Liver (tissue), 3 donors: Measurements from ENCODE around the gene BCR.

Experiments used
- RAD21 ChIP-seq, 2 donors: IDR thresholded peaks; 2 replicates each; pipeline ENCODE4 v1.6.1; 2016; ENCODE audit warnings: antibody characterized with exemption in 2 of 2, mild to moderate bottlenecking in 2 of 2
- TAF1 ChIP-seq: conservative IDR thresholded peaks from 2 replicates; pipeline ENCODE4 v1.6.1; 2016; ENCODE audit warnings: antibody characterized with exemption, mild to moderate bottlenecking
- YY1 ChIP-seq: IDR thresholded peaks from 2 replicates; pipeline ENCODE4 v1.6.1; 2016; ENCODE audit warnings: antibody characterized with exemption, mild to moderate bottlenecking
- TF ChIP-seq, protein P1 (sequence below): fragments of 150-350 bp; IDR thresholded peaks from 2 replicates; pipeline ENCODE4 v1.5.1; 2017; ENCODE audit warnings: improper control_type of control experiment, low read depth, low read length; ENCODE audit not compliant: missing input control
- TF ChIP-seq, protein P2 (sequence below): IDR thresholded peaks from 2 replicates; pipeline ENCODE4 v1.6.1; 2016; ENCODE audit warnings: antibody characterized with exemption, mild to moderate bottlenecking
- TF ChIP-seq, protein P3 (sequence below): IDR thresholded peaks from 2 replicates; pipeline ENCODE4 v1.6.1; 2016; ENCODE audit warnings: antibody characterized with exemption
- donor health status: healthy.
- donor health status: healthy.

DNA sequence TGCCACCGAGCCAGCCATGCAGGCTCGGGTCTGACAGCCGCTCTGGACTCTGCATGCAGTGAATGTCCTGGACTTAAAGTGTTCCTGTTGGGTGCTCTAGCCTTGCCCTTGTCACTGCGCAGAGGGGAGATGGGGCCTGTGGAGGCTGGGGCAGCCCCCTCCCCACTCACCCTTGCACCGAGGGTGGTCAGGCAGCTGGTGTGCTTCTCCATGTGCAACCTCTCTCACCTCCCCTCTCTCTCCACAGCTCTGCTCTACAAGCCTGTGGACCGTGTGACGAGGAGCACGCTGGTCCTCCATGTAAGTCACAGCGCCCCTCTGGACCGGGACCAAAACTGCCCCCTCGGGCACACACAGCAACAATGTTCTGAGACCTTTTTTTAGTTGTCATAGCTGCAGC, 92.5 kb downstream of the BCR start:
- TF ChIP-seq RAD21 (IDR thresholded peaks at IDR 0.05) (no peak), TAF1 (no peak), YY1 (no peak)
- TF ChIP-seq, protein P1, sequence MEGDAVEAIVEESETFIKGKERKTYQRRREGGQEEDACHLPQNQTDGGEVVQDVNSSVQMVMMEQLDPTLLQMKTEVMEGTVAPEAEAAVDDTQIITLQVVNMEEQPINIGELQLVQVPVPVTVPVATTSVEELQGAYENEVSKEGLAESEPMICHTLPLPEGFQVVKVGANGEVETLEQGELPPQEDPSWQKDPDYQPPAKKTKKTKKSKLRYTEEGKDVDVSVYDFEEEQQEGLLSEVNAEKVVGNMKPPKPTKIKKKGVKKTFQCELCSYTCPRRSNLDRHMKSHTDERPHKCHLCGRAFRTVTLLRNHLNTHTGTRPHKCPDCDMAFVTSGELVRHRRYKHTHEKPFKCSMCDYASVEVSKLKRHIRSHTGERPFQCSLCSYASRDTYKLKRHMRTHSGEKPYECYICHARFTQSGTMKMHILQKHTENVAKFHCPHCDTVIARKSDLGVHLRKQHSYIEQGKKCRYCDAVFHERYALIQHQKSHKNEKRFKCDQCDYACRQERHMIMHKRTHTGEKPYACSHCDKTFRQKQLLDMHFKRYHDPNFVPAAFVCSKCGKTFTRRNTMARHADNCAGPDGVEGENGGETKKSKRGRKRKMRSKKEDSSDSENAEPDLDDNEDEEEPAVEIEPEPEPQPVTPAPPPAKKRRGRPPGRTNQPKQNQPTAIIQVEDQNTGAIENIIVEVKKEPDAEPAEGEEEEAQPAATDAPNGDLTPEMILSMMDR = no peak
- TF ChIP-seq, protein P2, sequence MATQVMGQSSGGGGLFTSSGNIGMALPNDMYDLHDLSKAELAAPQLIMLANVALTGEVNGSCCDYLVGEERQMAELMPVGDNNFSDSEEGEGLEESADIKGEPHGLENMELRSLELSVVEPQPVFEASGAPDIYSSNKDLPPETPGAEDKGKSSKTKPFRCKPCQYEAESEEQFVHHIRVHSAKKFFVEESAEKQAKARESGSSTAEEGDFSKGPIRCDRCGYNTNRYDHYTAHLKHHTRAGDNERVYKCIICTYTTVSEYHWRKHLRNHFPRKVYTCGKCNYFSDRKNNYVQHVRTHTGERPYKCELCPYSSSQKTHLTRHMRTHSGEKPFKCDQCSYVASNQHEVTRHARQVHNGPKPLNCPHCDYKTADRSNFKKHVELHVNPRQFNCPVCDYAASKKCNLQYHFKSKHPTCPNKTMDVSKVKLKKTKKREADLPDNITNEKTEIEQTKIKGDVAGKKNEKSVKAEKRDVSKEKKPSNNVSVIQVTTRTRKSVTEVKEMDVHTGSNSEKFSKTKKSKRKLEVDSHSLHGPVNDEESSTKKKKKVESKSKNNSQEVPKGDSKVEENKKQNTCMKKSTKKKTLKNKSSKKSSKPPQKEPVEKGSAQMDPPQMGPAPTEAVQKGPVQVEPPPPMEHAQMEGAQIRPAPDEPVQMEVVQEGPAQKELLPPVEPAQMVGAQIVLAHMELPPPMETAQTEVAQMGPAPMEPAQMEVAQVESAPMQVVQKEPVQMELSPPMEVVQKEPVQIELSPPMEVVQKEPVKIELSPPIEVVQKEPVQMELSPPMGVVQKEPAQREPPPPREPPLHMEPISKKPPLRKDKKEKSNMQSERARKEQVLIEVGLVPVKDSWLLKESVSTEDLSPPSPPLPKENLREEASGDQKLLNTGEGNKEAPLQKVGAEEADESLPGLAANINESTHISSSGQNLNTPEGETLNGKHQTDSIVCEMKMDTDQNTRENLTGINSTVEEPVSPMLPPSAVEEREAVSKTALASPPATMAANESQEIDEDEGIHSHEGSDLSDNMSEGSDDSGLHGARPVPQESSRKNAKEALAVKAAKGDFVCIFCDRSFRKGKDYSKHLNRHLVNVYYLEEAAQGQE = no peak
- TF ChIP-seq, protein P3, sequence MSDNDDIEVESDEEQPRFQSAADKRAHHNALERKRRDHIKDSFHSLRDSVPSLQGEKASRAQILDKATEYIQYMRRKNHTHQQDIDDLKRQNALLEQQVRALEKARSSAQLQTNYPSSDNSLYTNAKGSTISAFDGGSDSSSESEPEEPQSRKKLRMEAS = no peak
